ENCODE results near the gene SMTN. TPM values are rescaled to one million over a fixed set of nuclear protein-coding genes. Genes with fewer than 3 reads are reported as not detected.

SMTN gene
- total and polyA plus RNA-seq, 4 donors, result 10.1 to 47.3 (median 13.8) TPM

- Histone ChIP-seq H3K9ac (ENCODE audit: low read depth in 1 of 2, low read length in 2 of 2) (no peak overlapping the region), H3K9me3 (ENCODE audit: control insufficient read depth in 4 of 4, low read length in 3 of 4) (peaks cover 0 to 7% (median 2%) of the 10 kb centered on the region in 4 donors), H3K27me3 (ENCODE audit: control insufficient read depth in 4 of 4, insufficient read depth in 4 of 4, low read length in 3 of 4) (no peaks in the 10 kb centered on the region), H3K36me3 (ENCODE audit: control insufficient read depth in 4 of 4, insufficient read depth in 3 of 4, low read depth in 1 of 4, low read length in 3 of 4) (no peaks in the 10 kb centered on the region), H3K27ac (ENCODE audit: low read depth in 1 of 2, low read length in 2 of 2) (no peak overlapping the region), H3K4me1 (ENCODE audit: control insufficient read depth in 4 of 4, insufficient read depth in 4 of 4, low read length in 3 of 4) (no peaks in the 10 kb centered on the region), H3K4me3 (ENCODE audit: low read depth in 1 of 3, low read length in 3 of 3) (no peak overlapping the region)
- no peak for DNase-seq (ENCODE audit: low spot score)
- TF ChIP-seq RAD21 (IDR thresholded peaks at IDR 0.05) (no peak), JUND (IDR thresholded peaks at IDR 0.05) (no peak), TAF1 (conservative IDR thresholded peaks at IDR 0.05) (no peak), ZBTB33 (IDR thresholded peaks at IDR 0.05) (no peak)
- 83% methylated on average over 3 of the region's 3 CpGs for WGBS
Observed at GRCh38 chr22:31143537-31143936, 62.4 kb downstream of the SMTN start.

GRCh38 chr22:31144223-31144622 lies 63.1 kb downstream of the SMTN start:
- Histone ChIP-seq H3K4me3 (ENCODE audit: low read depth in 1 of 3, low read length in 3 of 3) (no peak overlapping the region), H3K4me1 (ENCODE audit: control insufficient read depth in 4 of 4, insufficient read depth in 4 of 4, low read length in 3 of 4) (no peaks in the 10 kb centered on the region), H3K27ac (ENCODE audit: low read depth in 1 of 2, low read length in 2 of 2) (no peak overlapping the region), H3K27me3 (ENCODE audit: control insufficient read depth in 4 of 4, insufficient read depth in 4 of 4, low read length in 3 of 4) (no peaks in the 10 kb centered on the region), H3K9ac (ENCODE audit: low read depth in 1 of 2, low read length in 2 of 2) (no peak overlapping the region), H3K36me3 (ENCODE audit: control insufficient read depth in 4 of 4, insufficient read depth in 3 of 4, low read depth in 1 of 4, low read length in 3 of 4) (no peaks in the 10 kb centered on the region), H3K9me3 (ENCODE audit: control insufficient read depth in 4 of 4, low read length in 3 of 4) (peaks cover 0 to 7% (median 2%) of the 10 kb centered on the region in 4 donors)
- no peak for DNase-seq (ENCODE audit: low spot score)
- TF ChIP-seq FOXA2 (IDR thresholded peaks at IDR 0.05) (no peak), TAF1 (conservative IDR thresholded peaks at IDR 0.05) (no peak), ATF3 (IDR thresholded peaks at IDR 0.05) (no peak), JUND (IDR thresholded peaks at IDR 0.05) (no peak), SP1 (IDR thresholded peaks at IDR 0.05) (no peak), HNF4G (IDR thresholded peaks at IDR 0.05) (no peak), RAD21 (IDR thresholded peaks at IDR 0.05) (no peak), YY1 (IDR thresholded peaks at IDR 0.05) (no peak), MAX (IDR thresholded peaks at IDR 0.05) (no peak)

- H3K4me3 ChIP-seq (ENCODE audit: low read depth in 1 of 3, low read length in 3 of 3), result no peak overlapping the region
- H3K27me3 ChIP-seq (ENCODE audit: control insufficient read depth in 4 of 4, insufficient read depth in 4 of 4, low read length in 3 of 4), result no peaks in the 10 kb centered on the region
- no peaks in the 10 kb centered on the region for H3K4me1 ChIP-seq (ENCODE audit: control insufficient read depth in 4 of 4, insufficient read depth in 4 of 4, low read length in 3 of 4)
- peaks cover 0 to 7% (median 2%) of the 10 kb centered on the region in 4 donors for H3K9me3 ChIP-seq (ENCODE audit: control insufficient read depth in 4 of 4, low read length in 3 of 4)
- H3K36me3 ChIP-seq (ENCODE audit: control insufficient read depth in 4 of 4, insufficient read depth in 3 of 4, low read depth in 1 of 4, low read length in 3 of 4), result no peaks in the 10 kb centered on the region
- no peak for TF ChIP-seq FOXA2 (IDR thresholded peaks at IDR 0.05)
- TF ChIP-seq JUND (IDR thresholded peaks at IDR 0.05), result no peak
- TF ChIP-seq YY1 (IDR thresholded peaks at IDR 0.05), result no peak
- TF ChIP-seq SP1 (IDR thresholded peaks at IDR 0.05), result no peak
- TF ChIP-seq EGR1 (IDR thresholded peaks at IDR 0.05; ENCODE audit: low read depth in 2 of 2), result no peak
- TF ChIP-seq RXRA (IDR thresholded peaks at IDR 0.05), result no peak
- TF ChIP-seq ATF3 (IDR thresholded peaks at IDR 0.05), result no peak
- TF ChIP-seq CTCF (IDR thresholded peaks at IDR 0.05; ENCODE audit: low read depth, low read length, missing input control), result no peak
- TF ChIP-seq GABPA (IDR thresholded peaks at IDR 0.05 in 1 of 2, conservative IDR thresholded peaks at IDR 0.05 in 1 of 2), result no peak
- TF ChIP-seq TAF1 (conservative IDR thresholded peaks at IDR 0.05), result no peak
- TF ChIP-seq HNF4G (IDR thresholded peaks at IDR 0.05), result no peak
- 83% methylated on average over 1 of the region's 1 CpG for WGBS
- DNase-seq (ENCODE audit: low spot score), result no peak
- no peak overlapping the region for H3K27ac ChIP-seq (ENCODE audit: low read depth in 1 of 2, low read length in 2 of 2)
- H3K9ac ChIP-seq (ENCODE audit: low read depth in 1 of 2, low read length in 2 of 2), result no peak overlapping the region
Observed at GRCh38 chr22:31148488-31148887, 67.4 kb downstream of the SMTN start.

All from liver (tissue), 9 donors.